Natural killer cell (primary cell): Measurements from ENCODE around the gene RBBP8NL. TPM values are rescaled to one million over a fixed set of nuclear protein-coding genes. Genes with fewer than 3 reads are reported as not detected.

Experiments
- ATAC-seq, 3 donors: fragments of 150-1000 bp in 2 of 3; fragments of 200-7000 bp in 1 of 3; cut with Tn5 transposase; 1 replicate in 1 of 3; 2 replicates in 2 of 3; pipeline ENCODE4 v1.10.0; 2021; ENCODE audit warnings: mild to moderate bottlenecking in 2 of 3, moderate library complexity in 2 of 3
- DNase-seq, 2 donors: peaks; one replicate each; pipeline versions ENCODE4 v3.0.0 to v3.0.0-alpha.2; 2013 to 2021; ENCODE audit warnings: mixed read lengths in 1 of 2
- H3K27ac ChIP-seq: one replicate; pipeline ENCODE4 v1.5.1; 2013; ENCODE audit warnings: mild to moderate bottlenecking, low read length
- H3K27me3 ChIP-seq: one replicate; pipeline ENCODE4 v1.6.1; 2013; ENCODE audit warnings: low read length; ENCODE audit not compliant: control insufficient read depth, insufficient read depth
- H3K36me3 ChIP-seq: one replicate; pipeline ENCODE4 v1.6.1; 2013; ENCODE audit warnings: low read length; ENCODE audit not compliant: control insufficient read depth, insufficient read depth
- H3K4me1 ChIP-seq: one replicate; pipeline ENCODE4 v1.6.1; 2013; ENCODE audit warnings: low read length; ENCODE audit not compliant: control insufficient read depth, insufficient read depth
- H3K4me3 ChIP-seq: one replicate; pipeline ENCODE4 v1.5.1; 2013; ENCODE audit warnings: low read length
- H3K9me3 ChIP-seq: one replicate; pipeline ENCODE4 v1.6.1; 2013; ENCODE audit warnings: low read length; ENCODE audit not compliant: control insufficient read depth, insufficient read depth
- H3K27ac Mint-ChIP-seq, 2 donors: one replicate each; pipeline ENCODE4 v1.8.0; 2022; ENCODE audit warnings: mild to moderate bottlenecking in 2 of 2, mixed read lengths in 2 of 2, moderate library complexity in 1 of 2
- H3K27me3 Mint-ChIP-seq, 2 donors: one replicate each; pipeline ENCODE4 v1.8.0; 2022; ENCODE audit warnings: low read depth in 2 of 2, mixed read lengths in 2 of 2
- H3K36me3 Mint-ChIP-seq: one replicate; pipeline ENCODE4 v1.8.0; 2022; ENCODE audit warnings: mixed read lengths
- H3K4me1 Mint-ChIP-seq, 2 donors: one replicate each; pipeline ENCODE4 v1.8.0; 2022; ENCODE audit warnings: mixed read lengths in 2 of 2
- H3K4me3 Mint-ChIP-seq: one replicate; pipeline ENCODE4 v1.8.0; 2022; ENCODE audit warnings: mild to moderate bottlenecking, moderate library complexity, mixed read lengths
- H3K9me3 Mint-ChIP-seq, 2 donors: one replicate each; pipeline ENCODE4 v1.8.0; 2022; ENCODE audit warnings: mixed read lengths in 2 of 2
- CTCF ChIP-seq: fragments of 200-600 bp; IDR thresholded peaks from one replicate; pipeline ENCODE4 v1.8.0; 2022; ENCODE audit warnings: antibody characterized with exemption
- WGBS: methylation state at CpG from one replicate; pipeline ENCODE4 v1.1.7; 2013; ENCODE audit warnings: missing lambda C conversion rate; ENCODE audit not compliant: insufficient coverage; 5-methylcytosine and 5-hydroxymethylcytosine counted together
- intact Hi-C: fragments of 100-400 bp; cut with micrococcal nuclease; formaldehyde crosslinking; loops from one replicate; pipeline ENCODE4 v1.14.2; 2022
- total RNA-seq, 4 donors: library from RNA; stranded (reverse); fragments of 120-200 nt in 1 of 4; gene quantifications; one replicate each; pipeline versions ENCODE4 v1.2.3 to v1.2.4, GENCODE V29; 2013 to 2022

The RBBP8NL gene
- total RNA-seq, 3 donors from 2014 or later (not counting 1 experiment from before 2014, with no cell fraction given): not detected

DNA sequence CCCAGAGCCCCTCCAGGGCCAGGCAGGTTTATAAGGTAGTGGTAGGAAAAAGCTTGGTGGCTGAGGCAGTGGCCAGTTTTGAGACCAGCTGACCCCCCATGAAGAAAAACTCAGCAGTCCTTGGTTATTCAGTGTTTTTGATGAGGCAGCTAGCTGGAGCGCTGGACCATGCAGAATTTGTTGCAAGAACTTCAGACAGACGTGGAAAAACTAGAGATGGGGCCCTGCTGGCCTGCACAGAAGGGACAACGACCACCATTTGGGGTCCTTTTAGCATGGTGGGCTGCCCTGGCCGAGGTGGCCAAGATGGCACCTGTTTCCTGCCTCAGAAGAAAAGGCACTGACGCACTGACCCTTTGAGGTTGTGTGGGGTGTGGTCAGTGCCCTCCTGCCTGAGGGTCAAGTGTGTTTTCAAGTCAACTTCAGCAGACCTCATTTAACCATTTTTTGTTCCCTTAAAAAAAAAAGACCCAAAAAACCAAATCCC is 37.7 kb downstream of the RBBP8NL start:
- Mint-ChIP-seq H3K4me1 (peaks cover 27 to 42% of the 10 kb centered on the region in 2 donors), H3K27me3 (no peaks in the 10 kb centered on the region), H3K4me3 (no peak overlapping the region), H3K9me3 (no peaks in the 10 kb centered on the region), H3K27ac (peak overlapping the region in 1 of 2 donors; percentile 84), H3K36me3 (no peaks in the 10 kb centered on the region)
- 94% methylated on average over 5 of the region's 5 CpGs for WGBS
- no peak overlapping the region for H3K27ac ChIP-seq
- no peak for DNase-seq
- intact Hi-C loops: loop anchor here (10.0 kb wide), 1 partner anchor 375 kb away; no protein-coding TSS in a partner anchor
- TF ChIP-seq CTCF: no peak
- H3K27me3 ChIP-seq: no peaks in the 10 kb centered on the region
- H3K4me3 ChIP-seq: no peak overlapping the region
- peaks cover 23% of the 10 kb centered on the region for H3K4me1 ChIP-seq
- ATAC-seq: no peak
- peaks cover 25% of the 10 kb centered on the region for H3K36me3 ChIP-seq
- no peaks in the 10 kb centered on the region for H3K9me3 ChIP-seq

- 92% methylated on average over 11 of the region's 11 CpGs for WGBS
- H3K4me1 ChIP-seq: peaks cover 23% of the 10 kb centered on the region
- Mint-ChIP-seq H3K27me3 (no peaks in the 10 kb centered on the region), H3K27ac (peak overlapping the region in 1 of 2 donors; percentile 84), H3K4me3 (peak overlapping the region; percentile 87), H3K4me1 (peaks cover 27 to 42% of the 10 kb centered on the region in 2 donors), H3K36me3 (no peaks in the 10 kb centered on the region), H3K9me3 (no peaks in the 10 kb centered on the region)
- no peak for DNase-seq
- intact Hi-C loops: loop anchor here (10.0 kb wide), 1 partner anchor 374 kb away; no protein-coding TSS in a partner anchor
- H3K9me3 ChIP-seq: no peaks in the 10 kb centered on the region
- H3K4me3 ChIP-seq: no peak overlapping the region
- no peaks in the 10 kb centered on the region for H3K27me3 ChIP-seq
- H3K27ac ChIP-seq: no peak overlapping the region
- no peak for TF ChIP-seq CTCF
- peaks cover 25% of the 10 kb centered on the region for H3K36me3 ChIP-seq
- ATAC-seq: no peak
These were observed 38.3 kb downstream of the RBBP8NL start for GRCh38 chr20:62388839-62389600.

- 82% methylated on average over 20 of the region's 20 CpGs for WGBS
- H3K4me1 ChIP-seq: peaks cover 23% of the 10 kb centered on the region
- H3K9me3 ChIP-seq: no peaks in the 10 kb centered on the region
- H3K4me1 Mint-ChIP-seq: peaks cover 27 to 42% of the 10 kb centered on the region in 2 donors
- H3K27ac ChIP-seq: no peak overlapping the region
- intact Hi-C loops: loop anchor here (2.0 to 10.0 kb wide), 2 partner anchors 231 to 373 kb away; no protein-coding TSS in a partner anchor
- H3K27me3 Mint-ChIP-seq: no peaks in the 10 kb centered on the region
- no peak for TF ChIP-seq CTCF
- no peaks in the 10 kb centered on the region for H3K9me3 Mint-ChIP-seq
- peak overlapping the region; percentile 89 for H3K4me3 ChIP-seq
- ATAC-seq (no peak), DNase-seq (no peak)
- H3K27ac Mint-ChIP-seq: peak overlapping the region; percentile 84 to 94
- peaks cover 23% of the 10 kb centered on the region for H3K36me3 ChIP-seq
- H3K4me3 Mint-ChIP-seq: peak overlapping the region; percentile 87
- no peaks in the 10 kb centered on the region for H3K27me3 ChIP-seq
- H3K36me3 Mint-ChIP-seq: no peaks in the 10 kb centered on the region
These were observed 39.3 kb downstream of the RBBP8NL start for GRCh38 chr20:62387933-62388635.
